ENCODE measurements around the gene MMP15. TPM values are rescaled to one million over a fixed set of nuclear protein-coding genes. Genes with fewer than 3 reads are reported as not detected.

The MMP15 gene
- total and polyA plus RNA-seq, 2 donors (not counting 3 experiments of a cell fraction or from before 2014, with no cell fraction given) = 12.6 to 16.0 TPM

GRCh38 chr16:58042001-58042885, 16.7 kb downstream of the MMP15 start:
- no peak overlapping the region for H3K4me3 ChIP-seq (replicated peaks in 1 of 3; ENCODE audit: insufficient read depth in 1 of 3, low read depth in 1 of 3, low read length in 3 of 3)
- H3K4me1 ChIP-seq (ENCODE audit: control insufficient read depth, extremely low read depth, insufficient read depth, low read length) = no peaks in the 10 kb centered on the region
- FAIRE-seq = no peak
- no peaks in the 10 kb centered on the region for H4K20me1 ChIP-seq (replicated peaks; ENCODE audit: control insufficient read depth, extremely low read depth, insufficient read depth, low read length)
- DNase-seq (ENCODE audit: low read depth, low spot score) = no peak
- no peak overlapping the region for H3K27ac ChIP-seq (ENCODE audit: insufficient read depth, low read depth, low read length)
- no peaks in the 10 kb centered on the region for H3K9me3 ChIP-seq (replicated peaks; ENCODE audit: control insufficient read depth, insufficient read depth, low read length)
- intact Hi-C loops (cut with micrococcal nuclease) (no loop called here), dilution Hi-C loops (cut with MboI; ENCODE audit: extremely low pct_ligation_motif_present, low sequenced_read_pairs) (no loop called here)
- ChIA-PET CTCF (no interaction called here), POLR2A (no interaction called here)
- TF ChIP-seq POLR2AphosphoS5 (IDR thresholded peaks at IDR 0.05; ENCODE audit: insufficient read depth, low read depth, low read length) (no peak), CTCF (IDR thresholded peaks at IDR 0.05; ENCODE audit: extremely low read depth in 1 of 2, insufficient read depth in 1 of 2, low read depth in 1 of 2, low read length in 2 of 2) (no peak), POLR2A (IDR thresholded peaks at IDR 0.05; ENCODE audit: low read depth, low read length) (no peak), GATA2 (IDR thresholded peaks at IDR 0.05; ENCODE audit: insufficient read depth, insufficient read length, low read depth, low read length) (no peak), MYC (IDR thresholded peaks at IDR 0.05; ENCODE audit: low read depth, low read length) (no peak), EZH2 (IDR thresholded peaks at IDR 0.05; ENCODE audit: borderline replicate concordance, low read depth, low read length, severe bottlenecking) (no peak), FOS (IDR thresholded peaks at IDR 0.05; ENCODE audit: borderline replicate concordance, insufficient read depth, low read length) (no peak), JUN (IDR thresholded peaks at IDR 0.05; ENCODE audit: borderline replicate concordance, insufficient read depth, insufficient read length, low read depth) (no peak), MAX (IDR thresholded peaks at IDR 0.05; ENCODE audit: insufficient read depth, insufficient read length) (no peak)
- no peak overlapping the region for H2AFZ ChIP-seq (ENCODE audit: low read depth, low read length)
- no peaks in the 10 kb centered on the region for H3K36me3 ChIP-seq (ENCODE audit: control insufficient read depth in 2 of 2, extremely low read depth in 1 of 2, insufficient read depth in 2 of 2, low read length in 2 of 2)
- no peaks in the 10 kb centered on the region for H3K9me1 ChIP-seq (replicated peaks; ENCODE audit: control insufficient read depth, extremely low read depth, insufficient read depth, low read length)
- H3K4me2 ChIP-seq (ENCODE audit: insufficient read depth, low read length) = no peak overlapping the region
- no TSS peak for BruUV-seq (replicated peaks)
- no peaks in the 10 kb centered on the region for H3K27me3 ChIP-seq (ENCODE audit: control insufficient read depth in 2 of 2, insufficient read depth in 2 of 2, low read length in 2 of 2)
- H3K79me2 ChIP-seq (ENCODE audit: control insufficient read depth, insufficient read depth, low read length) = no peaks in the 10 kb centered on the region
- H3K9ac ChIP-seq (replicated peaks; ENCODE audit: extremely low read depth, insufficient read depth, low read length) = no peak overlapping the region

Measured in endothelial cell of umbilical vein (primary cell).